CD4-positive, alpha-beta memory T cell (primary cell): ENCODE data around the gene IL36A. TPM values are rescaled to one million over a fixed set of nuclear protein-coding genes. Genes with fewer than 3 reads are reported as not detected.
A peak's percentile ranks its signal among the peaks of the same experiment; 100 is the strongest.

ENCODE experiments used
- CTCF ChIA-PET: fragments of 350-600 bp; sonication (Branson Sonifier 250); formaldehyde crosslinking; loops from one replicate; lab custom pipeline; 2021; ENCODE audit warnings: inconsistent platforms; ENCODE audit not compliant: partially characterized antibody; lab: Charles Lee
- POLR2A ChIA-PET: fragments of 350-600 bp; sonication (Branson Sonifier 250); formaldehyde crosslinking; loops from one replicate; lab custom pipeline; 2021; ENCODE audit not compliant: partially characterized antibody; lab: Charles Lee
- DNase-seq, 5 donors: peaks; one replicate each; pipeline versions ENCODE4 v3.0.0 to v3.0.0-alpha.2; 2020 to 2022; ENCODE audit warnings: mixed read lengths in 1 of 5
- H3K27ac ChIP-seq: one replicate; pipeline ENCODE4 v1.7.0; 2013; ENCODE audit warnings: low read depth, low read length
- H3K27me3 ChIP-seq: 2 replicates; pipeline ENCODE4 v1.7.0; 2013; ENCODE audit warnings: mild to moderate bottlenecking, low read length, moderate library complexity; ENCODE audit not compliant: insufficient read depth
- H3K36me3 ChIP-seq: 2 replicates; pipeline ENCODE4 v1.7.0; 2013; ENCODE audit warnings: mild to moderate bottlenecking, low read length, moderate library complexity; ENCODE audit not compliant: insufficient read depth
- H3K4me1 ChIP-seq: 2 replicates; pipeline ENCODE4 v1.7.0; 2013; ENCODE audit warnings: mild to moderate bottlenecking, low read length, moderate library complexity; ENCODE audit not compliant: insufficient read depth
- H3K4me3 ChIP-seq, 2 donors: one replicate each; pipeline ENCODE4 v1.7.0; 2013; ENCODE audit warnings: low read length in 2 of 2, mild to moderate bottlenecking in 1 of 2
- H3K9me3 ChIP-seq, 2 donors: one replicate each; pipeline ENCODE4 v1.7.0; 2013; ENCODE audit warnings: low read length in 2 of 2, control low read depth in 1 of 2; ENCODE audit not compliant: control insufficient read depth in 1 of 2
- H3K27ac Mint-ChIP-seq, 7 donors: one replicate each; pipeline ENCODE4 v1.8.0; 2020 to 2021; ENCODE audit warnings: mixed read lengths in 7 of 7, mild to moderate bottlenecking in 6 of 7, inconsistent platforms in 3 of 7, moderate library complexity in 3 of 7
- H3K27me3 Mint-ChIP-seq, 2 donors: one replicate each; pipeline ENCODE4 v1.8.0; 2020 to 2021; ENCODE audit warnings: mixed read lengths in 2 of 2
- H3K36me3 Mint-ChIP-seq, 2 donors: one replicate each; pipeline ENCODE4 v1.8.0; 2020 to 2021; ENCODE audit warnings: mixed read lengths in 2 of 2, inconsistent platforms in 1 of 2, mild to moderate bottlenecking in 1 of 2
- H3K4me1 Mint-ChIP-seq, 4 donors: one replicate each; pipeline ENCODE4 v1.8.0; 2020 to 2021; ENCODE audit warnings: mixed read lengths in 4 of 4, mild to moderate bottlenecking in 1 of 4
- H3K4me3 Mint-ChIP-seq, 8 donors: one replicate each; pipeline ENCODE4 v1.8.0; 2020 to 2021; ENCODE audit warnings: mixed read lengths in 8 of 8, mild to moderate bottlenecking in 7 of 8, moderate library complexity in 6 of 8, inconsistent platforms in 3 of 8
- H3K9me3 Mint-ChIP-seq, 8 donors: one replicate each; pipeline ENCODE4 v1.8.0; 2020 to 2021; ENCODE audit warnings: mixed read lengths in 8 of 8, mild to moderate bottlenecking in 5 of 8, inconsistent platforms in 3 of 8, moderate library complexity in 1 of 8
- intact Hi-C: fragments of 100-400 bp; cut with micrococcal nuclease; formaldehyde crosslinking; loops from one replicate; pipeline ENCODE4 v1.15.1; 2023
- polyA plus RNA-seq, 2 donors: library from polyadenylated mRNA; unstranded; fragments of 300-500 nt; fragmentation: Illumina TruSeq; gene quantifications; one replicate each; pipeline ENCODE4 v1.2.3, GENCODE V29; 2021
- total RNA-seq, 2 experiments: library from RNA; stranded (reverse); gene quantifications; one replicate each; pipeline ENCODE4 v1.2.3, GENCODE V29; 2021

The IL36A gene
- total and polyA plus RNA-seq, 4 experiments from 2014 or later: 0.56 TPM; not detected in 3

- no peak for DNase-seq
- H3K27ac ChIP-seq: no peak overlapping the region
- Mint-ChIP-seq H3K4me1 (peaks cover 19 to 29% (median 25%) of the 10 kb centered on the region in 4 donors), H3K27ac (no peak overlapping the region), H3K4me3 (no peak overlapping the region), H3K27me3 (peaks cover 0 to 1% of the 10 kb centered on the region in 2 donors), H3K36me3 (peaks cover 16 to 18% of the 10 kb centered on the region in 2 donors), H3K9me3 (peaks cover 2 to 37% (median 26%) of the 10 kb centered on the region in 8 donors)
- H3K4me3 ChIP-seq: no peak overlapping the region
- POLR2A ChIA-PET: no interaction called here
- intact Hi-C loops: no loop called here
- CTCF ChIA-PET: no interaction called here
- no peaks in the 10 kb centered on the region for H3K36me3 ChIP-seq
- H3K27me3 ChIP-seq: no peaks in the 10 kb centered on the region
- H3K4me1 ChIP-seq: peaks cover 24% of the 10 kb centered on the region
- peaks cover 0 to 18% of the 10 kb centered on the region in 2 donors for H3K9me3 ChIP-seq
Observed at GRCh38 chr2:113000436-113000835, 4.8 kb upstream of the IL36A start.

GRCh38 chr2:113002677-113003076 lies 2.6 kb upstream of the IL36A start:
- Mint-ChIP-seq H3K4me1 (peaks cover 3 to 7% (median 4%) of the 10 kb centered on the region in 4 donors), H3K4me3 (no peak overlapping the region), H3K36me3 (peaks cover 16 to 18% of the 10 kb centered on the region in 2 donors), H3K27ac (no peak overlapping the region), H3K27me3 (peaks cover 0 to 1% of the 10 kb centered on the region in 2 donors), H3K9me3 (peaks cover 2 to 37% (median 25%) of the 10 kb centered on the region in 8 donors)
- Histone ChIP-seq H3K4me1 (peaks cover 1% of the 10 kb centered on the region), H3K9me3 (peaks cover 0 to 18% of the 10 kb centered on the region in 2 donors), H3K27me3 (no peaks in the 10 kb centered on the region), H3K36me3 (no peaks in the 10 kb centered on the region), H3K4me3 (no peak overlapping the region), H3K27ac (no peak overlapping the region)
- ChIA-PET POLR2A (no interaction called here), CTCF (no interaction called here)
- no peak for DNase-seq
- intact Hi-C loops: no loop called here

- H3K9me3 Mint-ChIP-seq: peaks cover 0 to under 1% (median 0%) of the 10 kb centered on the region in 8 donors
- H3K36me3 ChIP-seq: no peaks in the 10 kb centered on the region
- H3K4me3 ChIP-seq: no peak overlapping the region
- H3K27me3 Mint-ChIP-seq: no peaks in the 10 kb centered on the region
- H3K36me3 Mint-ChIP-seq: no peaks in the 10 kb centered on the region
- H3K9me3 ChIP-seq: no peaks in the 10 kb centered on the region
- no peak overlapping the region for H3K27ac ChIP-seq
- peaks cover 0 to 2% (median 0%) of the 10 kb centered on the region in 4 donors for H3K4me1 Mint-ChIP-seq
- H3K4me3 Mint-ChIP-seq: no peak overlapping the region
- intact Hi-C loops: no loop called here
- POLR2A ChIA-PET: no interaction called here
- no peaks in the 10 kb centered on the region for H3K27me3 ChIP-seq
- no peaks in the 10 kb centered on the region for H3K4me1 ChIP-seq
- no peak overlapping the region for H3K27ac Mint-ChIP-seq
- CTCF ChIA-PET: no interaction called here
- DNase-seq: no peak
Observed at GRCh38 chr2:113007250-113007649, 2.0 kb downstream of the IL36A start.

- ChIA-PET POLR2A (no interaction called here), CTCF (no interaction called here)
- no peaks in the 10 kb centered on the region for H3K9me3 ChIP-seq
- H3K4me1 ChIP-seq: no peaks in the 10 kb centered on the region
- no peak overlapping the region for H3K27ac Mint-ChIP-seq
- no peak overlapping the region for H3K4me3 ChIP-seq
- DNase-seq: no peak
- H3K27me3 ChIP-seq: no peaks in the 10 kb centered on the region
- no peak overlapping the region for H3K27ac ChIP-seq
- intact Hi-C loops: no loop called here
- peaks cover 0 to 3% of the 10 kb centered on the region in 2 donors for H3K27me3 Mint-ChIP-seq
- no peaks in the 10 kb centered on the region for H3K36me3 Mint-ChIP-seq
- H3K4me1 Mint-ChIP-seq: peaks cover 0 to 2% (median 0%) of the 10 kb centered on the region in 4 donors
- H3K36me3 ChIP-seq: no peaks in the 10 kb centered on the region
- no peak overlapping the region for H3K4me3 Mint-ChIP-seq
- no peaks in the 10 kb centered on the region for H3K9me3 Mint-ChIP-seq
Observed at GRCh38 chr2:113009622-113010021, 4.4 kb downstream of the IL36A start.

GRCh38 chr2:113010088-113010487 lies 4.8 kb downstream of the IL36A start:
- ChIA-PET CTCF (no interaction called here), POLR2A (no interaction called here)
- no peak overlapping the region for H3K4me3 ChIP-seq
- no peaks in the 10 kb centered on the region for H3K36me3 ChIP-seq
- no peaks in the 10 kb centered on the region for H3K4me1 ChIP-seq
- no peaks in the 10 kb centered on the region for H3K27me3 ChIP-seq
- Mint-ChIP-seq H3K36me3 (no peaks in the 10 kb centered on the region), H3K27ac (peak overlapping the region in 2 of 7 donors; percentile 1 to 72), H3K27me3 (peaks cover 0 to 7% of the 10 kb centered on the region in 2 donors), H3K4me1 (peaks cover 0 to 2% (median 0%) of the 10 kb centered on the region in 4 donors), H3K9me3 (no peaks in the 10 kb centered on the region), H3K4me3 (no peak overlapping the region)
- H3K27ac ChIP-seq: no peak overlapping the region
- no peaks in the 10 kb centered on the region for H3K9me3 ChIP-seq
- no peak for DNase-seq
- intact Hi-C loops: no loop called here

- no peak overlapping the region for H3K27ac ChIP-seq
- H3K27me3 ChIP-seq: no peaks in the 10 kb centered on the region
- H3K36me3 ChIP-seq: no peaks in the 10 kb centered on the region
- Mint-ChIP-seq H3K27ac (no peak overlapping the region), H3K36me3 (no peaks in the 10 kb centered on the region), H3K9me3 (no peaks in the 10 kb centered on the region), H3K4me1 (peaks cover 0 to 3% (median under 1%) of the 10 kb centered on the region in 4 donors), H3K4me3 (no peak overlapping the region), H3K27me3 (peaks cover 0 to 7% of the 10 kb centered on the region in 2 donors)
- DNase-seq: no peak
- POLR2A ChIA-PET: no interaction called here
- H3K4me3 ChIP-seq: no peak overlapping the region
- H3K9me3 ChIP-seq: no peaks in the 10 kb centered on the region
- intact Hi-C loops: no loop called here
- peaks cover 4% of the 10 kb centered on the region for H3K4me1 ChIP-seq
- CTCF ChIA-PET: no interaction called here
Observed at GRCh38 chr2:113011108-113011507, 5.8 kb downstream of the IL36A start.

GRCh38 chr2:113012436-113013335 lies 7.4 kb downstream of the IL36A start:
- Histone ChIP-seq H3K9me3 (no peaks in the 10 kb centered on the region), H3K4me3 (no peak overlapping the region), H3K27me3 (no peaks in the 10 kb centered on the region), H3K27ac (no peak overlapping the region), H3K36me3 (no peaks in the 10 kb centered on the region), H3K4me1 (peaks cover 4% of the 10 kb centered on the region)
- H3K36me3 Mint-ChIP-seq: no peaks in the 10 kb centered on the region
- H3K9me3 Mint-ChIP-seq: peaks cover 0 to 2% (median 0%) of the 10 kb centered on the region in 8 donors
- CTCF ChIA-PET: no interaction called here
- H3K4me3 Mint-ChIP-seq: no peak overlapping the region
- DNase-seq: no peak
- POLR2A ChIA-PET: no interaction called here
- intact Hi-C loops: no loop called here
- peaks cover 0 to 7% (median under 1%) of the 10 kb centered on the region in 4 donors for H3K4me1 Mint-ChIP-seq
- peaks cover 2 to 10% of the 10 kb centered on the region in 2 donors for H3K27me3 Mint-ChIP-seq
- H3K27ac Mint-ChIP-seq: peak overlapping the region in 1 of 7 donors; percentile 7
